ENCODE data around the gene PDCD2L. TPM values are rescaled to one million over a fixed set of nuclear protein-coding genes. Genes with fewer than 3 reads are reported as not detected.

The PDCD2L gene
- polyA plus RNA-seq, 1 donor: 9.2 TPM

GRCh38 chr19:34411216-34411615 lies 7.0 kb downstream of the PDCD2L start:
- Histone ChIP-seq H3K9me3 (ENCODE audit: control insufficient read depth, low read depth, low read length) (no peaks in the 10 kb centered on the region), H3K27me3 (ENCODE audit: control insufficient read depth, insufficient read depth, low read length) (no peaks in the 10 kb centered on the region), H3K36me3 (ENCODE audit: control insufficient read depth, insufficient read depth, low read length) (peaks cover 33% of the 10 kb centered on the region), H3K27ac (ENCODE audit: low read length) (no peak overlapping the region), H3K4me3 (ENCODE audit: low read length) (no peak overlapping the region), H3K4me1 (ENCODE audit: control insufficient read depth, insufficient read depth, low read length) (no peaks in the 10 kb centered on the region)
- no CpG with 5 or more reads among the region's 13 CpGs for WGBS (ENCODE audit: insufficient coverage, low lambda C conversion rate)
- no peak for DNase-seq

DNA sequence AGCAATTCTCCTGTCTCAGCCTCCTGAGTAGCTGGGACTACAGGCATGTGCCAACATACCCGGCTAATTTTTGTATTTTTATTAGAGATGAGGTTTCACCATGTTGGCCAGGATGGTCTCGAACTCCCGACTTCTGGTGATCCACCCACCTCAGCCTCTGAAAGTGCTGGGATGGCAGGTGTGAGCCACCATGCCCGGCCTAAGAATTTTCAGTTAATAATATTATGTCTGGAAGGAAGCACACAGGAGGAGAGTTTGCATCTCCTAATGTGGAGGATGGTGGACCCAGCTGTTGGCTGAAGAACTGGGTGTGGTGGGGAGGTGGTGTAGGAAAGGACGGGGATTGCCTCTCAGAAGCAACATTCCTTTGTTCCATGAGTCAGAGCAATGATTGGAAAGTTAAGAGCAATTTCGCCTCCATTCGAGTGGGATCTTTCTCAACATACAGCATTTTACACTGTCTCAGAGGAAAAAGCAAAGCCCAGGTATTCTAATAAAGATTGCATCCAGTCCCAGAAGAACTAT lies 11.9 kb downstream of the PDCD2L start:
- no peaks in the 10 kb centered on the region for H3K9me3 ChIP-seq (ENCODE audit: control insufficient read depth, low read depth, low read length)
- no peaks in the 10 kb centered on the region for H3K27me3 ChIP-seq (ENCODE audit: control insufficient read depth, insufficient read depth, low read length)
- no peak overlapping the region for H3K4me3 ChIP-seq (ENCODE audit: low read length)
- H3K27ac ChIP-seq (ENCODE audit: low read length): no peak overlapping the region
- no CpG with 5 or more reads among the region's 7 CpGs for WGBS (ENCODE audit: insufficient coverage, low lambda C conversion rate)
- peaks cover 28% of the 10 kb centered on the region for H3K36me3 ChIP-seq (ENCODE audit: control insufficient read depth, insufficient read depth, low read length)
- H3K4me1 ChIP-seq (ENCODE audit: control insufficient read depth, insufficient read depth, low read length): no peaks in the 10 kb centered on the region
- no peak for DNase-seq

- 83% methylated on average over 1 of the region's 4 CpGs for WGBS (ENCODE audit: insufficient coverage, low lambda C conversion rate)
- Histone ChIP-seq H3K27me3 (ENCODE audit: control insufficient read depth, insufficient read depth, low read length) (no peaks in the 10 kb centered on the region), H3K9me3 (ENCODE audit: control insufficient read depth, low read depth, low read length) (no peaks in the 10 kb centered on the region), H3K4me1 (ENCODE audit: control insufficient read depth, insufficient read depth, low read length) (no peaks in the 10 kb centered on the region), H3K27ac (ENCODE audit: low read length) (no peak overlapping the region), H3K36me3 (ENCODE audit: control insufficient read depth, insufficient read depth, low read length) (peaks cover 25% of the 10 kb centered on the region), H3K4me3 (ENCODE audit: low read length) (no peak overlapping the region)
- DNase-seq: no peak
These were observed 14.1 kb downstream of the PDCD2L start for GRCh38 chr19:34418300-34418699.

DNA sequence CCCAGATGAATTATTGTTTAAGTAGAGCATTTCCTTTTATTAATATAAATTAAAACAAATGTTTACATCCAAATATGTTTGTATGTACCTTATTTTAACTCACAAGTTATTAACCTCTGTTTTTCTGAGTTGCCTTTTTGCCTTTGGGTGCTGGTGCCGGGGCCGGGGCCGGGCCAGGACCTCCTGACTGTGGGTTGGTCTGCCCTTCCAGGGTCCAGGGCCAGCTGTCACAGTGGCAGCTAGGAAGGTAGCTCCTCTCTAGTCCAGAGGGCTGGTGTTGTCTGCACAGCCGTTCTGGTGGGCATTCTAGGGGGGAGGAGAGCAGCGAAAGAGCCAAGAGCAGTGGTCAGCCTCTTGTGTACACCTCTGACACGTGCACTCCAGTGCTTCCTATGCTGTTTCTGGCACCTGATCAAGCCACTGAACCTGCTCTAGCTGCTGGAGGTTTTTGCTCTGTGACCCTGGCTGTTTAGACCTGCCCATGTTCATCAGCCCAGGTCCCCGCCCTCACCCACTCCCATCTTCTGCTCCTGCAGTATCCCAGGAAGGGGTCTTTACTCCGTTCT lies 22.0 kb downstream of the PDCD2L start:
- Histone ChIP-seq H3K4me3 (ENCODE audit: low read length) (no peak overlapping the region), H3K9me3 (ENCODE audit: control insufficient read depth, low read depth, low read length) (no peaks in the 10 kb centered on the region), H3K27me3 (ENCODE audit: control insufficient read depth, insufficient read depth, low read length) (no peaks in the 10 kb centered on the region), H3K27ac (ENCODE audit: low read length) (no peak overlapping the region), H3K36me3 (ENCODE audit: control insufficient read depth, insufficient read depth, low read length) (peaks cover 2% of the 10 kb centered on the region), H3K4me1 (ENCODE audit: control insufficient read depth, insufficient read depth, low read length) (peaks cover 16% of the 10 kb centered on the region)
- WGBS (ENCODE audit: insufficient coverage, low lambda C conversion rate): 100% methylated on average over 1 of the region's 8 CpGs
- DNase-seq: no peak

- H3K27ac ChIP-seq (ENCODE audit: low read length): peak overlapping the region; percentile 59
- no peaks in the 10 kb centered on the region for H3K27me3 ChIP-seq (ENCODE audit: control insufficient read depth, insufficient read depth, low read length)
- whole genome bisulfite sequencing (ENCODE audit: insufficient coverage, low lambda C conversion rate): no CpG with 5 or more reads among the region's 68 CpGs
- no peaks in the 10 kb centered on the region for H3K9me3 ChIP-seq (ENCODE audit: control insufficient read depth, low read depth, low read length)
- peak overlapping the region; percentile 89 for H3K4me3 ChIP-seq (ENCODE audit: low read length)
- peaks cover 16% of the 10 kb centered on the region for H3K4me1 ChIP-seq (ENCODE audit: control insufficient read depth, insufficient read depth, low read length)
- peaks cover 9% of the 10 kb centered on the region for H3K36me3 ChIP-seq (ENCODE audit: control insufficient read depth, insufficient read depth, low read length)
- peak in 1 of 2 donors; percentile 69 for DNase-seq
These were observed 24.5 kb downstream of the PDCD2L start for GRCh38 chr19:34428549-34429285.

DNA sequence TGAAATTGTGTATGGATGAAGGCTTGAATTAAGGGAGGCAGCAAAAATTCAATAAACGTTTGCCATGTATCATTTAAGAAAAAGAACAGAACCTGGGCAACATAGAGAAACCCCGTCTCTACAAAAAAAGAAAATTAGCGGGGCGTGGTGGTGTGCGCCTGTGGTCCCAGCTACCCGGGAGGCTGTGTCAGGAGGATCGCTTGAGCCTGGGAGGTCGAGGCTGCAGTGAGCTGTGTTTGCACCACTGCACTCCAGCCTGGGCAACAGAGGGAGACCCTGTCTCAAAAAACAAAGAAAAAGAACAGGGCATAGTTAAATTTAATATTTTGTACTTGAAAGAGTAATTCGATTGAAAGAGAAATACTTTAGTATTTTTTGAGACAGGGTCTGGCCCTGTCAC lies 25.4 kb downstream of the PDCD2L start:
- no peaks in the 10 kb centered on the region for H3K9me3 ChIP-seq (ENCODE audit: control insufficient read depth, low read depth, low read length)
- H3K36me3 ChIP-seq (ENCODE audit: control insufficient read depth, insufficient read depth, low read length): peaks cover 15% of the 10 kb centered on the region
- H3K4me1 ChIP-seq (ENCODE audit: control insufficient read depth, insufficient read depth, low read length): peaks cover 16% of the 10 kb centered on the region
- DNase-seq: no peak
- WGBS (ENCODE audit: insufficient coverage, low lambda C conversion rate): no CpG with 5 or more reads among the region's 9 CpGs
- no peaks in the 10 kb centered on the region for H3K27me3 ChIP-seq (ENCODE audit: control insufficient read depth, insufficient read depth, low read length)
- peak overlapping the region; percentile 89 for H3K4me3 ChIP-seq (ENCODE audit: low read length)
- H3K27ac ChIP-seq (ENCODE audit: low read length): no peak overlapping the region

- Histone ChIP-seq H3K4me3 (ENCODE audit: low read length) (no peak overlapping the region), H3K9me3 (ENCODE audit: control insufficient read depth, low read depth, low read length) (no peaks in the 10 kb centered on the region), H3K27ac (ENCODE audit: low read length) (no peak overlapping the region), H3K4me1 (ENCODE audit: control insufficient read depth, insufficient read depth, low read length) (peaks cover 16% of the 10 kb centered on the region), H3K27me3 (ENCODE audit: control insufficient read depth, insufficient read depth, low read length) (no peaks in the 10 kb centered on the region), H3K36me3 (ENCODE audit: control insufficient read depth, insufficient read depth, low read length) (peaks cover 26% of the 10 kb centered on the region)
- WGBS (ENCODE audit: insufficient coverage, low lambda C conversion rate): 17% methylated on average over 1 of the region's 6 CpGs
- peak in 1 of 2 donors; percentile 31 for DNase-seq
These were observed 26.8 kb downstream of the PDCD2L start for GRCh38 chr19:34430738-34431625.

- no peak for DNase-seq
- Histone ChIP-seq H3K27ac (ENCODE audit: low read length) (no peak overlapping the region), H3K4me1 (ENCODE audit: control insufficient read depth, insufficient read depth, low read length) (peaks cover 16% of the 10 kb centered on the region), H3K4me3 (ENCODE audit: low read length) (no peak overlapping the region), H3K27me3 (ENCODE audit: control insufficient read depth, insufficient read depth, low read length) (no peaks in the 10 kb centered on the region), H3K9me3 (ENCODE audit: control insufficient read depth, low read depth, low read length) (no peaks in the 10 kb centered on the region), H3K36me3 (ENCODE audit: control insufficient read depth, insufficient read depth, low read length) (peaks cover 30% of the 10 kb centered on the region)
- WGBS (ENCODE audit: insufficient coverage, low lambda C conversion rate): no CpG with 5 or more reads among the region's 2 CpGs
These were observed 27.6 kb downstream of the PDCD2L start for GRCh38 chr19:34431681-34432402.

GRCh38 chr19:34432797-34433196 lies 28.6 kb downstream of the PDCD2L start:
- no CpG with 5 or more reads among the region's 5 CpGs for WGBS (ENCODE audit: insufficient coverage, low lambda C conversion rate)
- Histone ChIP-seq H3K27me3 (ENCODE audit: control insufficient read depth, insufficient read depth, low read length) (no peaks in the 10 kb centered on the region), H3K27ac (ENCODE audit: low read length) (no peak overlapping the region), H3K4me1 (ENCODE audit: control insufficient read depth, insufficient read depth, low read length) (peaks cover 16% of the 10 kb centered on the region), H3K4me3 (ENCODE audit: low read length) (no peak overlapping the region), H3K9me3 (ENCODE audit: control insufficient read depth, low read depth, low read length) (no peaks in the 10 kb centered on the region), H3K36me3 (ENCODE audit: control insufficient read depth, insufficient read depth, low read length) (peaks cover 37% of the 10 kb centered on the region)
- DNase-seq: no peak

DNA sequence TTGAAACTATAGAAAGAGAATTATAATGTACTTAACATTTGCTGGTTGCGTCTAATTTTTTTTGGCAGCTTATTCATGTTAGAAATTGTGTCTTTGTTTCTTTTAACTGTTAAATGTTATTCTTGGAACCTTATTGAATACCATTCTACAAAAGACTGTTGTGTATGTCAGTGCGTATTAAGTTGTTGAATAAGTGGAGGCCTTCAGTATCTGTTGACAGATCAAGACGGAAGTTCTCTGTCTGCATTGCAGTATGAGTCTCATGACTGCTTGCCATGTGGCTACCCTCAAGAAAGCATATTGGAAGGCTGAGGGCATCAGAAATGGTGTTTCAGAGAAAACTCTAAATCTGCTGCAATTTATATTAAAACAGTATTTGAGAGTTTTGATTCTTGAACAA lies 32.5 kb downstream of the PDCD2L start:
- Histone ChIP-seq H3K4me1 (ENCODE audit: control insufficient read depth, insufficient read depth, low read length) (no peaks in the 10 kb centered on the region), H3K4me3 (ENCODE audit: low read length) (no peak overlapping the region), H3K36me3 (ENCODE audit: control insufficient read depth, insufficient read depth, low read length) (peaks cover 53% of the 10 kb centered on the region), H3K27me3 (ENCODE audit: control insufficient read depth, insufficient read depth, low read length) (no peaks in the 10 kb centered on the region), H3K27ac (ENCODE audit: low read length) (no peak overlapping the region), H3K9me3 (ENCODE audit: control insufficient read depth, low read depth, low read length) (no peaks in the 10 kb centered on the region)
- no CpG with 5 or more reads among the region's 3 CpGs for WGBS (ENCODE audit: insufficient coverage, low lambda C conversion rate)
- no peak for DNase-seq
